ENCODE data around the gene TRIM29.

The TRIM29 gene

DNA sequence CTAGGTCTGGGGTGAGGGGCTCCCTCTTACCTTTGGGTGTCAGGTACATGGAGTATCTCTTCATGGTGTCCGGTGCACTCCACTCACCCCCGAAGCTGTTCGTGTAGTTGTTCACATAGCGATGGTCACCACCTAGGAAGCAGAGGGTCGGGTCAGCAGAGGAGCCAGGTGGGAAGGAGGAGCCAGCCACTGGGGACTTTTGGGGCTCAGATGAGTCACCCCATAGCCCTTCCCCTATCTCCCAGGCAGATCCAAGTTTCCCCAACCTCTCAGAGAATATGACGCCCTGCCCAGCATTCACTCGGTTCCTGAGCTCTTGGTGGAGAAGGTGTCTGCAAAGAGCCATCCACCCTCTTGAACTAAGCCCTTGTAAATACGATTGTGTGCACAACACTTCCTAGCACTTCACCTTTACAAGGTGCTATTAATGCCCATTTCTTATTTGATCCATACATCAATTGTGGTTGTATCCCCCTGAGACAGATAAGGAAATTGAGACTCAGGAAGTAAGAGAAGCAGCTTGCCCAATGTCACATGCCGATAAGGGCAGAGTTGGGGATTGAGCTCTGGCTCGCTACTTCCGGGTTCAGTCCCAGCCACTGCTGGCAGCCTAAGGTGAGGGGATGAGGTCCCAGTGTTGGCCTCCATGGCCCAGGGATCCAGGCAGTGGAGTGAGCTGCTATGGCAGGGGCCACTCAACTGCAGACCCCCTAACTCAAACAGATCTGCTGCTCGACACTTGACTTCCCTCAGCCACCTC lies 14.8 kb downstream of the TRIM29 start:
- DNase-seq (ENCODE audit: low read depth in 2 of 2), result no peak

DNA sequence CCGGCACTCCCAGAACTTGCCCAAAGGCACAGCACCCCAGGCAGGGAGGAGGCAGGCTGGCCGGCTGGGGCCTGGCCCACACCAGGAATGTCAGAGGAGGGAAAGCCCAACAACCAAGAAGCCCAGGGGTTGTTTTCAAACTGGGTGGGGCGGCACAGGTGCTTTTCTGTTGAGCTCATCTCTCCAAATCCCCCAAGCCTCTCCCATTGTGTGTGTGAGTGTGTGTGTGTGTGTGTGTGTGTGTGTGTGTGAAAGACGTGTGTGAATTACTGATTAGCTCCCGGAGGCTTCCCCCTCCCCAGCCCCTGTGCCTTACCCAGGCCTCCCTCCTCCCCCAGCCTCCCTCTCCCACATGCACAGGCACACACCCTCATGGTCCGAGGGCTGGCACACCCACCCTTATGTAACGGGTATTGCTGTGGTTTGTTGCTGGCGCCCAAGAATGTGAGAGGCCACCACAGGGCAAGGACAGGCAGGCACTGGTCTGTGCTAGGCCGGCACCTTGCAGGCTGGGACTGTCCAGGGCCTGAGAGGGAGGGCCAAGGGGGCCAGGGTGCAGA lies 15.9 kb downstream of the TRIM29 start:
- DNase-seq (ENCODE audit: low read depth in 2 of 2), result no peak

GRCh38 chr11:120121336-120121735 lies 16.6 kb downstream of the TRIM29 start:
- no peak for DNase-seq (ENCODE audit: low read depth in 2 of 2)

- DNase-seq (ENCODE audit: low read depth in 2 of 2), result no peak
Observed at GRCh38 chr11:120120805-120121335, 17.0 kb downstream of the TRIM29 start.

- no peak for DNase-seq (ENCODE audit: low read depth in 2 of 2)
Observed at GRCh38 chr11:120119121-120119520, 18.8 kb downstream of the TRIM29 start.

GRCh38 chr11:120117991-120118390 lies 19.9 kb downstream of the TRIM29 start:
- no peak for DNase-seq (ENCODE audit: low read depth in 2 of 2)

DNA sequence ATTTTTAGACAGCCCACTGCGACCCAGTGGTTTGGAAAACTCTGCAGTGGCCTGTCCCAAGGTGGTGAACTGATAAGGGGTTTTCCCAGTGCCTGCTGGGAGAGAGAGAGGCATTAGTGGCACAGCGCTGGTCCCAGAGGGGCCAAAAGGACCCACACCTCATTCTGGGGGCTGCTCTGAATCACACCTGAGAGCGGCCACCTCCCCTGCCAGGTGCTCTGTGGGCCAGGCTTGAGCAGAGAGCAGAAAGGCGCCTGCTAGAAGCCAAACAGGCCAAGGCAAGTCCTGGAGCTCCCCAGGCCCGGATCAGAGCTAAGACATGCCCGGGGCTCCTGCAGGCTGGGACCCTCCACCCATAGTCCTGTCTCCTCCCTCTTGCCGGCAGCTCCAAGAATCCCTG lies 20.9 kb downstream of the TRIM29 start:
- no peak for DNase-seq (ENCODE audit: low read depth in 2 of 2)

DNA sequence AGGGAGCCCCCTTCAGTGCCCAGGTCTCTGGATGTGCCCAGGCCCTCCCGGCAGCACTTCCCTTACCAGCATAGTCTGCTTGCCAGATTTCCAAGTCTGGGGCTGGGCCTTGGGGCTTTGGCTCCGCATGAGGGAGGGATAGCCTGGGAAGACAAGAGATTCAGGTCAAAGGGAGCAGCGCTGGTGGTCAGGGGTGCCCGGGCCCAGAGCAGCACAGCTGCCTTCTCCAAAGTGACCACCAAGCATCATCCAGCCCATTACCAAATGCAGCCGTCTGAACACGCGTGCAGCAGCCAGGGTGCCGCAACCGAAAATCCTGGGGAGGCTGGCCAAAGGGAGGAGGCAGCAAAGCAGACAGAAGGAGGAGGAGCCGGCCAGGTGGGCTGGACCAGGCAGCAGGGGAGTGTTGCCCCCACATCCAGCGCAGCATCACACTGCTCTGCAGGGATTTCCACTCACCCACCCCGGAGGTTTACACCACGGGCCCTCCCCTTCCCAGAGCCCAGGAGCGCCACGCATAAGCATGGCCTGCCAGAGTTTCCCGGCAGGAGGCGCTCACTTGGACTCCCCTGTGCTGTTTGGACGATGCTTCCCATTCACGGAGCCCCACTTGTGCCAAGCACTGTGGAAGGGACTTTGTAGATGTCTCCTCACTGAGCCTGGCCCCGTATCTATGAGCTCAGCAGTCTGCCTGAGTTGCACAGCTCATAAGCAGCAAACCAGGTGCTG lies 22.5 kb downstream of the TRIM29 start:
- DNase-seq (ENCODE audit: low read depth in 2 of 2), result no peak

DNA sequence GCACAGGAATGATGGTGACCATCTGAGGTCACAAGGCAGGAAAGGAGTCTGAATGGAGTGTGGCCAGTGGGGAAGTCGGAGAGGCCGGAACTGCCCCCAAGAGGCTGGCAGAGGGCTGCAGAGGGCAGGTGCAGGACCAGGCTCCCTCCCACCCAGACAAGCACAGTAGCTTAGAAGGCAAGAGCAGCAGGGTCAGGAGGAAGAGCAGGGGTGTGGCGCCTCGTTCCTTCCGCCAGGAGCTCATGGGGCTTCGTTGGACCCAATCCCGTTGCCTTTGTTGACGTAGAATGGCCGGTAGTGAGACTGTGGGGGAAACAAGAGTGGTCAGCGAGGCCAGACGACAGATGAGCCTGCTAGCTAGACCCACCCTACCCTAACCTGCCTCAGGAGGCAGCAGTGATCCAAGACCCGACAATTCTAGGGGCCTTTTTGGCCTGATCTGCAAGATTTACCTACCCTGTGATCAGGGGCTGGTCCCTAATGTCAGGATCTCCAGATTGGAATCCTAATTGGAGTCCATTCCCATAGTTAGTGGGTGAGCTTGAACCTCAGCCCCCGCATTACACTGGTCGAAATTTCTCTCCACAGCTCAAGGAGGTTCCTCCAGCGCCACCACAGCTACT lies 25.6 kb downstream of the TRIM29 start:
- DNase-seq (ENCODE audit: low read depth in 2 of 2), result no peak

GRCh38 chr11:120109531-120109930 lies 28.4 kb downstream of the TRIM29 start:
- no peak for DNase-seq (ENCODE audit: low read depth in 2 of 2)

GRCh38 chr11:120108785-120109168 lies 29.1 kb downstream of the TRIM29 start:
- DNase-seq (ENCODE audit: low read depth in 2 of 2), result no peak

DNA sequence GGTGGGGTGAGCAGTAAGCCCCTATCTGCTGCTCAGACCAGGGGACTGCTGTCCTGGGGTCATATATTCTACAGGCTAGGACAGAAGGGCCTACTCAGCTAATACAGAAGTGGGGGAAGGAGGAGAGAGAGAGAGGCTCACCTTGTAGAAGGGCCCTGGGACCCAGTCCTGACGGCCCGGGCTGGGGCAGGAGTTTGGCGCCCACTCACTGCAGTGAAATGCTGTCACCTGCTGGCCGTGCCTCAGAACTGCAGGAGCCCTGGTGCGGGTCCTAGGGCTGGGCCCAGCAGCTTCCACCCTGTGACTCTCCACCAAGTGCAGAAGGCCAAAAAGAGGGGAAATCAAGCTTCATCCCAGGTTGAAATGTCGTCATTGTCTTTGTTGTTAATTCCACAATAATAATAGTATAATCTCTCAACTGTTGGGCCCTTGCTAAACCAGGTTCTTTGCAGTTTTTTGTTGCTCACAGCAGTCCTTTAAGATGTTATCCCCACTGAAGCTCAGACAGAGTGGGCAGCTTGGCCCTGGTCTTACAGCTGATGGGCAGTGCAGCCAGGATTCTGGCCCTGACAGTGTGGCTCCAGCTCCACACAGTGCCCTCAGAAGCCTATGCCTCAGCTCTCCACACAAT lies 29.6 kb downstream of the TRIM29 start:
- DNase-seq (ENCODE audit: low read depth in 2 of 2), result peak in 1 of 2 donors; percentile 25

DNA sequence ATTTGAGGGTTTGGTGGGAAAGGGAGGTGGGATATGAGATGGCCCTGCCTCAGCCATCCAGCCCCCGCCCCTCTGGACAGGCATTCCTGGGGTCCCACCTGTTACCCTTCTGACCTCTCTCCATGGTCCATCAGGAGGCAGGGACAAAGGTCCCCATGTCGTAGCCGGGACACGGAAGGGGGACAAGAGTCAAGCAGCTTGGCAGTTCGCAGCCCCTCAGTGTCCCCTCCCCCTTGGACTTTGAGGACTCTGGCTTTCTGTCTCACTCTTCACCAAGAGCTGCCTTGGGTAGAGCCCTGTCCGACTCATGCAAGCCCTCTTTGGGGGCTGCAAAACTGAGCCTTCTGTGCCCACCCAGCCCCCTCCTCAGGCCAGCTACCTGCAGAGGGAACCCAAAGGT lies 30.2 kb downstream of the TRIM29 start:
- no peak for DNase-seq (ENCODE audit: low read depth in 2 of 2)

GRCh38 chr11:120106354-120107150 lies 31.4 kb downstream of the TRIM29 start:
- DNase-seq (ENCODE audit: low read depth in 2 of 2), result no peak

GRCh38 chr11:120105576-120105975 lies 32.3 kb downstream of the TRIM29 start:
- DNase-seq (ENCODE audit: low read depth in 2 of 2), result no peak

- DNase-seq (ENCODE audit: low read depth in 2 of 2), result no peak
Observed at GRCh38 chr11:120104041-120104565, 33.8 kb downstream of the TRIM29 start.

- no peak for DNase-seq (ENCODE audit: low read depth in 2 of 2)
Observed at GRCh38 chr11:120102864-120103122, 35.1 kb downstream of the TRIM29 start.

GRCh38 chr11:120102050-120102863 lies 35.7 kb downstream of the TRIM29 start:
- DNase-seq (ENCODE audit: low read depth in 2 of 2), result no peak

DNA sequence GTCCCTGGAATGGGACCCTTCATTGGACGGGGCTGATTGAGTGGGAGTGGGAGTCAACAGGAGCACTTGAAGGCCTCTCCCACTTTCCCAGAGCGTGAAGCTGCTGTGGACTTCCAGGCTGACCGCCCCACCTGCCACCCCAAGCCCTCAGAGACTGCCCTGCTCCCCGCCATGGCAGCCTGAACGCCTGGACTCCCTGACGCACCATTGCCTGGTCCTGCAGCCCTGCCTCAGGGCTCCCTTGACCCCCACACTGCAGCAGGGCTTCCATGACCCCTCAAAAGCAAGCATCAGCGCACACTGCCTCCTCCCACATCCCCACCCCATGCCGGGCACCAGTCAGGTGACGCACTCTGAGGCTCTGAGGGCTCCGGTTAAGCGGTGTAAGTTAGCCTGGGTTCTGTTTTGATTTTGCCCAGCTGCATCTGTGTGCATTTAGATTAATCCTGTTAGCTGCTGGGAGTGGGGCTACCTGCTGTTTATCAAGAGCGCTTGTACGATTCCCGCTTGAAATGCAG lies 39.4 kb downstream of the TRIM29 start:
- no peak for DNase-seq (ENCODE audit: low read depth in 2 of 2)
